ENCODE data around the gene GORASP2.
"Not testable (repeated sequence)": the region's sequence is repeated elsewhere in the genome, so short reads cannot be mapped to it uniquely, and the experiment has no call there.

Gene GORASP2

GRCh38 chr2:170928824-170929685 lies at the start of gene GORASP2:
GORASP2 (plus strand) TSS chr2:170929253; CDS start chr2:170929341, 88 bp downstream.
- peak; percentile 69 for FAIRE-seq

GRCh38 chr2:170881840-170882239 lies 47.2 kb upstream of the GORASP2 start:
- no peak for FAIRE-seq

GRCh38 chr2:170882758-170883157 lies 46.3 kb upstream of the GORASP2 start:
- FAIRE-seq = no peak

GRCh38 chr2:170883683-170884082 lies 45.4 kb upstream of the GORASP2 start:
- no peak for FAIRE-seq

GRCh38 chr2:170885130-170885791 lies 43.8 kb upstream of the GORASP2 start:
- no peak for FAIRE-seq

- FAIRE-seq = no peak
Observed at GRCh38 chr2:170886386-170886785, 42.7 kb upstream of the GORASP2 start.

- FAIRE-seq = no peak
Observed at GRCh38 chr2:170887496-170887895, 41.6 kb upstream of the GORASP2 start.

- FAIRE-seq = no peak
Observed at GRCh38 chr2:170887896-170888295, 41.2 kb upstream of the GORASP2 start.

GRCh38 chr2:170891893-170892292 lies 37.2 kb upstream of the GORASP2 start:
- FAIRE-seq = no peak

GRCh38 chr2:170892391-170892951 lies 36.6 kb upstream of the GORASP2 start:
- no peak for FAIRE-seq

GRCh38 chr2:170895023-170895757 lies 33.9 kb upstream of the GORASP2 start:
- FAIRE-seq = no peak

- FAIRE-seq = no peak
Observed at GRCh38 chr2:170896622-170897021, 32.4 kb upstream of the GORASP2 start.

GRCh38 chr2:170897108-170897507 lies 31.9 kb upstream of the GORASP2 start:
- FAIRE-seq = no peak

GRCh38 chr2:170905864-170906263 lies 23.2 kb upstream of the GORASP2 start:
- no peak for FAIRE-seq

GRCh38 chr2:170911314-170911889 lies 17.7 kb upstream of the GORASP2 start:
- no peak for FAIRE-seq

- FAIRE-seq = not testable (repeated sequence)
Observed at GRCh38 chr2:170914994-170915666, 13.9 kb upstream of the GORASP2 start.

- no peak for FAIRE-seq
Observed at GRCh38 chr2:170917219-170917913, 11.7 kb upstream of the GORASP2 start.

GRCh38 chr2:170917957-170918356 lies 11.1 kb upstream of the GORASP2 start:
- FAIRE-seq = no peak

GRCh38 chr2:170921873-170922272 lies 7.2 kb upstream of the GORASP2 start:
- not testable (repeated sequence) for FAIRE-seq

- FAIRE-seq = no peak
Observed at GRCh38 chr2:170922634-170923494, 6.2 kb upstream of the GORASP2 start.

Measured in TTC549 (cell line).